Activated naive CD8-positive, alpha-beta T cell treated with anti-CD3 and anti-CD28 coated beads, Interleukin-2, amount 50 U/mL, for 24 hours (primary cell): ENCODE data around the gene ZNF12.

Experiments used
- ATAC-seq: fragments of 150-1000 bp; cut with Tn5 transposase; one replicate; pipeline ENCODE4 v1.10.0; 2021
- DNase-seq: peaks from one replicate; pipeline ENCODE4 v3.0.0; 2021
- H3K27ac Mint-ChIP-seq: one replicate; pipeline ENCODE4 v1.8.0; 2021; ENCODE audit warnings: mild to moderate bottlenecking, mixed read lengths
- H3K27me3 Mint-ChIP-seq: one replicate; pipeline ENCODE4 v1.8.0; 2021; ENCODE audit warnings: mixed read lengths
- H3K36me3 Mint-ChIP-seq: one replicate; pipeline ENCODE4 v1.8.0; 2021; ENCODE audit warnings: low read depth, mixed read lengths
- H3K4me1 Mint-ChIP-seq: one replicate; pipeline ENCODE4 v1.8.0; 2021; ENCODE audit warnings: mixed read lengths
- H3K4me3 Mint-ChIP-seq: one replicate; pipeline ENCODE4 v1.8.0; 2021; ENCODE audit warnings: mild to moderate bottlenecking, moderate library complexity, mixed read lengths
- H3K9me3 Mint-ChIP-seq: one replicate; pipeline ENCODE4 v1.8.0; 2021; ENCODE audit warnings: mixed read lengths

ZNF12 gene

DNA sequence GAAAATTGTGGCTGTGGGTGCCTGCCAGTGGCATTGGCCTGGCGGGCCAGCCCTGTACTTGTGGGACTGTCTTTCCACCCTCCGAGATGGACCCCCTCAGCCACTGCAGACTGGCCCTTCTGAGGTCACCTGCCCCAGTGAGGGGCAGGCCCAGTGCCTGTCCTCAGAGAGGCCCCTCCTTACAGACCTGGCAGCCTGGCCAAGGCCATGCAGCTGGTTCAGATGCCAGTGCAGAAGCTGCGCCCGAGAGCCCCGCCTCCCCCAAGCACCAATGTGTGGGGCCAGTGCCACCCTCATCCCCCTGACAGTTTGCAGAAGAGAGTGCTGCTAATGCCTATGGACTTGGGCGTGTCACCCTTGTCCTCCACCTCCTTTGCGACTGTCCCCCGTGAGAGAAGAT lies 59.7 kb downstream of the ZNF12 start:
- no peaks in the 10 kb centered on the region for H3K27me3 Mint-ChIP-seq
- H3K4me3 Mint-ChIP-seq = no peak overlapping the region
- peaks cover 40% of the 10 kb centered on the region for H3K36me3 Mint-ChIP-seq
- DNase-seq = no peak
- H3K27ac Mint-ChIP-seq = no peak overlapping the region
- no peaks in the 10 kb centered on the region for H3K4me1 Mint-ChIP-seq
- no peak for ATAC-seq
- peaks cover 4% of the 10 kb centered on the region for H3K9me3 Mint-ChIP-seq

DNA sequence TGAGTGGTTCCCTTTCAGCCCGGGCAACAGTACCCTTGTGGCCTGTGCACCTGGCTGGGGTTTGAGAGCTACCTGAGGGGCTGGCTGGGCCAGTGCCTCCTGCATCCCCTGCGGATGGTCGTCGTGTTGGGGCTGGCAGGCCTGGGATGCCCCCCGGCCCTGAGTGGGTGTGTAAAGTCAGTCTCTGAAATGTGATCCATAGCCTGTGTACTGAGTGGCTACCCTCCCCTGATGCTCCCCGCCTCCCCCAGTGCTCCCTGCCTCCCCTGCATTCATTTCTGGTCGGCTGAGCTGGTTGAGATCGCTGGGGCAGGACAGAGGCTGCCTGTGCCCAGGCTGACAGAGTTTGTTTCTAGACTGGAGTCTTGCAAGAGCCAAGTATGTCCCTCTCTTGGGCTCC lies 60.3 kb downstream of the ZNF12 start:
- H3K36me3 Mint-ChIP-seq = peaks cover 39% of the 10 kb centered on the region
- no peak overlapping the region for H3K4me3 Mint-ChIP-seq
- H3K27me3 Mint-ChIP-seq = no peaks in the 10 kb centered on the region
- H3K9me3 Mint-ChIP-seq = peaks cover 4% of the 10 kb centered on the region
- ATAC-seq = no peak
- no peak overlapping the region for H3K27ac Mint-ChIP-seq
- no peaks in the 10 kb centered on the region for H3K4me1 Mint-ChIP-seq
- DNase-seq = no peak

DNA sequence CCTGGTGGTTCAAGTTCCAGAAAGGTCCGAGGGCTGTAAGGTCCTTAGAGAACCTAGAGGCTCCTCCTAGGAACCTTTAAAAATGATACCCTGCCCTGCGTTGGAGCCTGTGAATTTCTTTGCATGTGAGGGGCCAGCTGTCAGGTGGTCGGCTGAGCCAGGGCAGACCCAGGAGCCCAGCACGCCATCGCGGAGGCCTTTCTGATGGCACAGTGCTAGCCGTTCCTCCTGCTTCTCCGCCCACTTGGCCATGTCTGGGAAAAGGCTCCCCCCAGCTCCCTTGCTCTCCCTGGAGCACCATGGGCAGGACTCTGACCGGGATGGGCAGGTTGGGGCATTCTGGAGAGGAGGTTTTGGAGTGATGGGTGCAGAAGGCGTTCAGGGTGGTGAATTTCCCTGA lies 62.0 kb downstream of the ZNF12 start:
- Mint-ChIP-seq H3K27ac (no peak overlapping the region), H3K27me3 (no peaks in the 10 kb centered on the region), H3K4me3 (no peak overlapping the region), H3K36me3 (peaks cover 31% of the 10 kb centered on the region), H3K9me3 (no peaks in the 10 kb centered on the region), H3K4me1 (peaks cover 6% of the 10 kb centered on the region)
- DNase-seq = no peak
- ATAC-seq = no peak

DNA sequence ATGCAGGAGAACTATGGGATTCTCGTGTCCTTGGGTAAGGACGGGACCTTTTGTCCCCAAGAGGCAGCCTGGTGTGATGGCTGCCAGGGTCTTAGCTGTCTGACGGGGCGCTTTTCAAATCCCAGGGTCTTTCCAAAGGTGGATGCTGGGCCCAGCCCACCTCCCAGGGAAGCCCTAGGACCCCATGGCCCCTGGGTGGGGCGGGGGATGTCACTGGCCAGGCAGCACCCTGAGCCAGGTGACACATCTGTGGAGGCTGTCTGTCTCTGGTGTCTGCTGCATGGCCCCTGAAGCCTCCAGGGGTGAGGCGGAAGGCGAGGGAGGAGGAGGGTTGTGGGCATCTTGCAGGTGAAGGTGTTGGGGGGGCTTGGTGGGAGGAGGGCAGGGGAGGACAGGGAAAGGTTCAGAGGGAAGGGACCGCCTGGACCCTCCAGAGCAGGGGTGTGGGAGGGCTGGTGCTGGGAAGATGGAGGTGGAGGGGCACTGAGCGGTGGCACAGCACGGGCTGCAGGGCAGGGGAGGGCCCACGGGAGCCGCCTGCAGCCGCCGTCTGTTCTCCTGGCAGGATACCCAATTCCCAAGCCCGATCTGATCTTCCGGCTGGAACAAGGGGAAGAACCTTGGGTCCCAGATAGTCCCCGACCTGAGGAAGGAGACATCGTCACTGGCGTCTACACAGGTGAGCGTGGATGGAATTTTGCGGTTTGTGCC lies 62.7 kb downstream of the ZNF12 start:
- Mint-ChIP-seq H3K27me3 (no peaks in the 10 kb centered on the region), H3K4me3 (no peak overlapping the region), H3K27ac (no peak overlapping the region), H3K36me3 (peaks cover 36% of the 10 kb centered on the region), H3K9me3 (no peaks in the 10 kb centered on the region), H3K4me1 (peaks cover 12% of the 10 kb centered on the region)
- ATAC-seq (no peak), DNase-seq (no peak)

DNA sequence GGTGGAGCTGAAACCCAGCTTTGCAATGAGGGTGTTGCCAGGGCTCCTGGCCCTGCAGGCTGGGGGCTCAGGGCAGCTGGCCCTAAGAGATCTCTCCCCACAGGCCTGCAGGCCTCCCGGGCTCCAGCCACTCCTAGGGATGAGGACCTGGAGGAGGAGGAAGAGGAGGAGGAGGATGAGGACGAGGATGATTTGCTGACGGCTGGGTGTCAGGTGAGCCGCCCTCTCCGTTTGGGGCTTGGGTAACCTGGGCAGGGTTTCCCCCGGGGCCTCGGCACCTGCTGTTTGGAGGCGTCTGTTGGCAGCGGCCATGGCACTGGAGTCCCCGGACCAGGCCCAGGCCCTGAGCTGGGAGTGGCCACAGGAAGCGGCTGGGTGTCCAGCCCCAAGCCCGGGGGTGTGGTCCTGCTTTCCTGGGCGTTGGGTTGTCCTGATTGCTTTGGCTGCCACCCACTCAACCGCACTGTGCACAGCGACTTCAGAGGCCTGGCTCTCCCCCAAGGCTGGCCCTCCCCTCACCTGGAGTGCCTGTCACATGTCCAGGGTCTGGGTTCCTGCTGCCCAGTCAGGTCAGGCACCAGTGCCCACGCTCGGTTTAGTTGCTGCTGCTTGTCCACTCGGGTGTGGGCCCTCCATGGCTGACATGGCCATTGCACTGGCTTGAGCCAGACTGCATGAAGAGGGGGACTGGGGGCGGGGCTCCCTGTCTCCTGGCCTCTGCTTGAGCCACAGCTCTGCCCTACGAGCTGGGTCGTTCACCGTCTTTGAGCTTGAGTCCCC lies 63.7 kb downstream of the ZNF12 start:
- Mint-ChIP-seq H3K36me3 (peaks cover 36% of the 10 kb centered on the region), H3K27me3 (no peaks in the 10 kb centered on the region), H3K9me3 (no peaks in the 10 kb centered on the region), H3K27ac (no peak overlapping the region), H3K4me1 (peaks cover 22% of the 10 kb centered on the region), H3K4me3 (no peak overlapping the region)
- no peak for ATAC-seq
- DNase-seq = no peak

DNA sequence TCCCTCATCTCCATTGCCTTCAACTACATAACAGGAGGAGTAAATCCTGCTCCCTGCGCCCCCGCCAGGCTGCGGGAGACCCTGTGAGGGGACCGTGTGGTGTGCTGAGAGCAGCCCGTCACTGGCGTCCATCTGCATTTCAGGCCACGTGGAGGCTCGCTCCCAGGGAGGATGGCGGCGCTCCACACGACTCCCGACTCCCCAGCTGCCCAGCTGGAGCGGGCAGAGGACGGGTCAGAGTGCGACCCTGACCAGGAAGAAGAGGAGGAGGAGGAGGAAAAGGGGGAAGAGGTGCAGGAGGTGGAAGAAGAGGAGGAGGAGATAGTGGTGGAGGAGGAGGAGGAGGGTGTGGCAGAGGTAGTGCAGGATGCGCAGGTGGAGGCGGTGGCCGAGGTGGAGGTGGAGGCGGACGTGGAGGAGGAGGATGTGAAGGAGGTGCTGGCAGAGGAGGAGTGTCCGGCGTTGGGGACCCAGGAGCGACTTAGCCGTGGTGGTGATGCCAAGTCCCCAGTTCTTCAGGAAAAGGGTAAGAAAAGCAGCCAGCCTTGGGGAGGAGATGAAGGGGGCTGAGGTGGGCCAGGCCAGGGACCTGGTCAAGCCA lies 64.4 kb downstream of the ZNF12 start:
- H3K27ac Mint-ChIP-seq = no peak overlapping the region
- ATAC-seq (no peak), DNase-seq (no peak)
- H3K36me3 Mint-ChIP-seq = peaks cover 33% of the 10 kb centered on the region
- no peaks in the 10 kb centered on the region for H3K9me3 Mint-ChIP-seq
- no peaks in the 10 kb centered on the region for H3K27me3 Mint-ChIP-seq
- H3K4me1 Mint-ChIP-seq = peaks cover 25% of the 10 kb centered on the region
- no peak overlapping the region for H3K4me3 Mint-ChIP-seq

DNA sequence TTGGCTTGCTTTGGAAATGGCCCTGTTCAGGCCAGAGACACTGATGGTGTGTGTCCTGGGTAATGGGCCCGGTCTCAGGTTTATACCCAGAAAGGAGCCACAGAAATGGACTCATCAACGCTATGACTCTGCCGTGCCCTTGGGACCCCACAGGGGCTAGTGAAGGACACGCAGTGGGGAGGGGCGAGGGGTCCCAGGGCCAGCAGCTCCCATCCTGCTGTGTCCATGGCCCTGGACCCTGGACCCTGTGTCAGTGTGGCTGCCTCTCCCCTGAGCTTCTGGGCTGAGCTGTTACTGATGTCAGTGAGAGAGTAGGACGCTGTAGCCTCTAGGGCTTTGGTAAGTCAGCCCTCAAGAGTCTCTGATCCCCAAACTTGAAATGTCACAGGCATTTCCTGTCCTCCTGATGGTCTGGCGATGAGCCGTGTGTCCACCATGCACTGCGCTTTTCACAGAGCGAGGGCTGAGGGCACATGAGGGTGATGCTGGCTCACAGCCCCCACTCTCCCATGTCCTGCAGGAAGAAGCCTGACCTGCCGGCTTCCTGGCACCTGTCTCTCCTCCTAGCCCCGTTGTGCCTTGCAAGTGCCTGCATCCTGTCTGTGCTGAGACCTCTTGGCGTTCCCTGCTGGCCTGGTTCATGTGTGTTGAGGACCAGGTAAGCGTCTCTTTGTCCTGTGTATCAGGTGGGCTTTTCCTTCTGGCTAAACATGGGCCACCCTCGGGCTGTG lies 65.3 kb downstream of the ZNF12 start:
- Mint-ChIP-seq H3K36me3 (peaks cover 31% of the 10 kb centered on the region), H3K9me3 (no peaks in the 10 kb centered on the region), H3K27me3 (no peaks in the 10 kb centered on the region), H3K4me3 (no peak overlapping the region), H3K4me1 (peaks cover 25% of the 10 kb centered on the region), H3K27ac (no peak overlapping the region)
- no peak for DNase-seq
- ATAC-seq = no peak

DNA sequence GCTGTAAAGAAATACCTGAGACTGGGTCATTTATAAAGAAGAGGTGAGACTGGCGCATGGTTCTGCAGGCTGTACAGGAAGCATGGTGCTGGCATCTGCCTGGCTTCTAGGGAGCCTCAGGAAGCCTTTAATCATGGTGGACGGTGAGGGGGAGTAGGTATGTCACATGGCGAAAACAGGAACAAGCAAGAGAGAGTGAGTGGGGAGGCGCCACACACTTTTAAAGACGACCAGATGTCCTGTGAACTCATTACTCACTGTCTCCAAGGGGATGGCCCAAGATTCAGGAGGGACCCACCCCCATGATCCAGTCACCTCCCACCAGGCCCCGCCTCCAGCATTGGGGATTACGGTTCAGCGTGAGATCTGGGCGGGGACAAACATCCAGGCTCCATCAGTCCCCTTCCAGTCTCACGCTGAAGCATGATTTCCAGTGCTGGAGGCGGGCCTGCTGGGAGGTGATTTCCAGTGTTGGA lies 66.5 kb downstream of the ZNF12 start:
- no peaks in the 10 kb centered on the region for H3K27me3 Mint-ChIP-seq
- H3K36me3 Mint-ChIP-seq = peaks cover 28% of the 10 kb centered on the region
- peak overlapping the region; percentile 39 for H3K27ac Mint-ChIP-seq
- H3K4me1 Mint-ChIP-seq = peaks cover 29% of the 10 kb centered on the region
- ATAC-seq (peak; percentile 34), DNase-seq (peak; percentile 50)
- H3K4me3 Mint-ChIP-seq = no peak overlapping the region
- H3K9me3 Mint-ChIP-seq = no peaks in the 10 kb centered on the region

DNA sequence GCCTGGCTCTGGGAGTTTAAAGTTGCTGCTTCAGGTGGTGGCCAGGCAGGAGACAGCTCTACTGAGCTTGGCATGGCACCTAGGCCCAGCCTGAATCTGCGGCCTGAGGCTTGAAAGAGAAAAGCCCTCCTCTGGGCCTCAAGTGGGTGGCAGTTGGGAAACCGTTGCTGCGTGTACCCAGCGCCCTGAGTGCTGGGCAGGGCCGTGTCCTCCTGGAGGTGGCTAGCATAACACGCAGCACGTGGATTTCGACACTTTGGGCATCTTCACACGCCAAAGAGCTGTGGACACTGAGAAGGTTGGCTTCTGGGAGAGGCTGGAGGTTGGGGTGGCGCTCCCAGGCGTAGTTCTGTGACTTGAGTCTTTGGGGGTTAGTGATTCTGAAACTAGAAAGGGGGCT lies 67.1 kb downstream of the ZNF12 start:
- ATAC-seq (no peak), DNase-seq (no peak)
- Mint-ChIP-seq H3K4me3 (no peak overlapping the region), H3K4me1 (peaks cover 29% of the 10 kb centered on the region), H3K36me3 (peaks cover 28% of the 10 kb centered on the region), H3K27ac (peak overlapping the region; percentile 87), H3K27me3 (no peaks in the 10 kb centered on the region), H3K9me3 (no peaks in the 10 kb centered on the region)

DNA sequence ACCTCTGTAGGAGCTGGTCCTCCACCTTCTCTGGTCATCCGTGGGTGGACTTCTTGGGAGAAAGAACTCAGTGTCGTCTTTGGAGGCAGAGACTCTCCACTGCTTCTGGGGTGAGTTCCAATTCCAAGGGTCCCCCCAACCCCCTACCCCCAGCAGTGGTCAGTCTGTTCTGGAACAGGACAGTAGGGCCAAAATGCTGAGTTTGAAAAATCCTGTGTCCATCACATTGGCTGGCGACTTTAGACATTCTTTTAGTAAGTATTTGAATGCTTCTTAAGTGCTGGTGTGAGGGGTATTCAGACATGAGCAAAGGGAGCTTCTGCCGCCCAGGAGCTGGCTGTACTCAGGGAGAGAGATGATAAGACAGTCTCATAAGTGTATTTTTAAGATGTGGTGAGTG lies 67.7 kb downstream of the ZNF12 start:
- Mint-ChIP-seq H3K36me3 (peaks cover 28% of the 10 kb centered on the region), H3K9me3 (no peaks in the 10 kb centered on the region), H3K4me1 (peaks cover 29% of the 10 kb centered on the region), H3K27me3 (no peaks in the 10 kb centered on the region), H3K4me3 (peak overlapping the region; percentile 83), H3K27ac (peak overlapping the region; percentile 87)
- no peak for ATAC-seq
- DNase-seq = no peak
